Measurements from ENCODE around the gene HEMK1.

Gene HEMK1

DNA sequence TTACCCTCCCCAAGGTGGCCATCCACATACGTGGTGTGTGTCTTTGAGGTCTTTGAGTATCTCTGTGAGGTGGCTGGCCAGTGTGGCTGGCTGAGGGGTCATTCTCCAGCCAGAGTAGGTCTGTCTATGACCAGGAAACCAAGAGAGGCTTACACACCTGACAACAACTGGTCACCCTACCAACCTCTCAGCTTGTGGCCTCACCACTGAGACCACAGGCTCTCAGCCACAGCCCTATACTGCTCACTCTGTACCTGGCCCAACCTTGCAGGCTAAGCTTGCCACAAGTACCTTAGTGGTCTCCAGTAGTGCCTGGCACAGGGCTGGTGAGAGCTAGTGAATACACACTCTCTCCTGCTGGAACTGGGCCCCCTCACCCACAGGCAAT, 5.1 kb downstream of the HEMK1 start:
- no peak for DNase-seq (ENCODE audit: low read depth in 2 of 2)

DNA sequence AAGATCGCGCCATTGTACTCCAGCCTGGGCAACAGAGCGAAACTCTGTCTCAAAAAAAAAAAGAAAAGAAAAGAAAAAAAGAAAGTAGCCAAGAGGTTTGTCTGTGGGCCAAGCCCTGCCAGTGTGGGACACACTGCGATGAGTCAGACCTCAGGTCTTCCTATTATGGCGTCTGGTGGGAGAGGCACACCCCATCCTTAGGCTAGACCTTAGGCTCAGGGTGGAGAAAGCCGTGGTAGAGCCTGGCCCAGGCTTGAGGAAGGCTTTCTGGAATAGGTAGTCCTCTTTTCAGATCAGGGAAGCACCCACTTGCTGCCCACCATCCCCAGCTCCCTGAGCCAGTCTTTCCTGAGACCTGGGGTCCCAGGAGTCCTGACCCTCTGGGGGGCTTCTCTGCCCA, 6.0 kb downstream of the HEMK1 start:
- no peak for DNase-seq (ENCODE audit: low read depth in 2 of 2)

- DNase-seq (ENCODE audit: low read depth in 2 of 2) = no peak
These were observed 8.0 kb downstream of the HEMK1 start for GRCh38 chr3:50577348-50577747.

DNA sequence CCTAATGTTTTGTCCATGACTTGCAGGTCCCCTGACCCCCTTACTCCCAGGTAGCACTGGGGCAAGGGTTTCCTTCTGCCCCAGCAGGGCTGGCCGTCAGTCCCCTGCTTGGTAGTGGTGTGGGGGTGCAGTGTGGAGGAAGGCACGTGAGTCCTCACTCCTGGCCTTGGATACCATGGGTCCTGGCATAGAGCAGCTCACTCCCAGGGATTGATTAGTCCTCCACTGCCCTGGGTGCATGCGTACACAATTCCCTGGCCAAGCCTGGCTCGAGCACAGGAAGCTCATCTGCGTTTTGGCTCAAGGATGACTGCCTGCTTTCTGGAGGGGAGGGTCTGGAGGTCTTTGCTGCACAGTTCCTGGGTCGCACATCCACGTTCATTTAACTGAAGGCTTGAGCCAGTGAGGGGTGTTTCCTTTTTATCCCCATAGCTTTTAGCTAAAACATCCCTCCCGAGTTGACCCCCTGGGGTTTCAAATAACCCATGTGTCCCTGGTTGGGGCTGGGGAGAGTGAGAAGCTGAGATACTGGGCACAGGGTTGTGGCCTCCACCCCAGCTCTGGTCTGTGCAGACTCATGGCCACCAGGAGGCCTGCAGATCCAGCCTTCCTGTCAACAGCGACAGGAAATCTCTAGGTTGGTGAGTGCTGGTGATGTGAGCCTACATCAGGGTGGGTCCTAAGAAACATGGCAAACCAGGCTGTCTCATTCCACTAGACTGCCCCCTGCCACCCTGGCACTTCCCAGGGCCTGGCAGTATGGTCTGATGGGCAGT, 11.5 kb downstream of the HEMK1 start:
- DNase-seq (ENCODE audit: low read depth in 2 of 2) = no peak

DNA sequence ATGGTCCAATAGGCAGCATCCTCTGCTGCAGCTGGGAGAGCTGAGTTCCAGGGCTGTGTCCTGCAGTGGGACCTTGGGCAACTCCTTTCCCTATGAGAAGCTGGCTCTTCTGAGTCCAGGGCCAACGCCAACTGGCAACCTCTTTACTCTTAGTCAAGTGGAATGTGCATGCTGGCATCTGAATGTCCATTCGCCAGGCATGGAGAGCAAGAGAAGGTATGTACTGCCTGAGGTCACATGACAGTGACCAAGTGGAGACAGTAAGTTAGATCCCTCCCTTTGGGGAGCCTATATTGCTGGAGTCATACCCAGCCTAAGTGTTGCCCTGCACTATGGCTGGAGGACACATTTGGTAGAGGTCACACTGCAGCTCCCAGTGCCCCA, 12.1 kb downstream of the HEMK1 start:
- no peak for DNase-seq (ENCODE audit: low read depth in 2 of 2)

DNA sequence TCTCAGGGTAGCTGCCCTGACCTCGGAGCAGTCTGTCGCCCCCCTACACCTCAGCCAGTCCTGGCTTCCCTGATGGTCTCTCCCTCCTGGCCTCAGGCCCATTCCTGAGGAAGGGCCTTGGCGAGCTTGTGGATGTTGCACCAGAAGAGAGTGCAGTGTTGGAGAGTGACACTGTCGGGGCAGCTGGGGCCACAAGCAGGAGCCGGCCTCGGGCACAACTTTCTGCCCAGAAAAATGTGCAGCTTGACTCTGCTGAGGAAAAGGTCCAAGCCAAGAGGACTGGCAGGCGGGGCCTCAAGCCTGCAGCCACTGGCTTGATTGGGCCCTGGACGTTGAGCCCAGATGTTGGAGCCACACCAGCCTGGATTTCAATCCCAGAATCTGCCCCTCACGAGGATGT, 12.8 kb downstream of the HEMK1 start:
- no peak for DNase-seq (ENCODE audit: low read depth in 2 of 2)

DNA sequence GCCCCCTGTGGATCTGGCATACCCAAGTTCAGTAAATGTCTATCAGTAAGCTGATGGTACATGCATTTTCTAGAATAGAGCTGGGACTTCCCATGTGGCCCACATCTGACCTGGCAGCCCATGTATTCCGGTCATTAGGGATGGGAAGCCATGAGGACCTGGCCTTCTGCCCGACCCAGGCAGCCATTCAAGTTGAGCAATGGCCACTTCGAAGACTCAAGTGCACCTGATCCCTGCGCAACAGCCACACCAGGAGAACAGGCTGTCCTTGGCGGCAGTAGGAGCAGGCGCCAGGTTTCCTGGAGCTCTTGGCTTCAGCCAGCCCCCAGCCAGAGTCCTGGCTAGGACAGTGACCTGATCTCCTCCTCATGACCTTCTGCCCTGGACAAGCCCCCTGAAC, 14.6 kb downstream of the HEMK1 start:
- no peak for DNase-seq (ENCODE audit: low read depth in 2 of 2)

GRCh38 chr3:50584391-50584790, 15.1 kb downstream of the HEMK1 start:
- DNase-seq (ENCODE audit: low read depth in 2 of 2) = no peak

GRCh38 chr3:50585919-50586762, 16.8 kb downstream of the HEMK1 start:
- DNase-seq (ENCODE audit: low read depth in 2 of 2) = no peak

DNA sequence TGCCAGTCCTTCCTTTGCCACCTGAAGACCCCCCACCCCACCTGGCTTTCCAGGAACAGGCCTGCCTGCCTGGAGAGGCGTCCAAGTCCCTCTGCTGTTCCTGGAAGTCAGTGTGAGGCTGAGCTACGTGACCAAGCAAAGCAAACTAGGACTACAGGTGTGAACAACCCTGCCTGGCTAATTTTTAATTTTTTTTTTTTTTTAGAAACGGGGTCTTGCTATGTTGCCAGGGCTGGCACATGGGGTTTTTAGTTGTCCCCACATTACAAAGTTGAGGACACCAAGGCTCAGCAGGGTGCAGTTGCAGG, 17.4 kb downstream of the HEMK1 start:
- DNase-seq (ENCODE audit: low read depth in 2 of 2) = no peak

GRCh38 chr3:50587373-50587772, 18.1 kb downstream of the HEMK1 start:
- no peak for DNase-seq (ENCODE audit: low read depth in 2 of 2)

- DNase-seq (ENCODE audit: low read depth in 2 of 2) = peak; percentile 43 to 52
These were observed 18.8 kb downstream of the HEMK1 start for GRCh38 chr3:50587806-50588758.

- DNase-seq (ENCODE audit: low read depth in 2 of 2) = no peak
These were observed 19.6 kb downstream of the HEMK1 start for GRCh38 chr3:50588759-50589433.

DNA sequence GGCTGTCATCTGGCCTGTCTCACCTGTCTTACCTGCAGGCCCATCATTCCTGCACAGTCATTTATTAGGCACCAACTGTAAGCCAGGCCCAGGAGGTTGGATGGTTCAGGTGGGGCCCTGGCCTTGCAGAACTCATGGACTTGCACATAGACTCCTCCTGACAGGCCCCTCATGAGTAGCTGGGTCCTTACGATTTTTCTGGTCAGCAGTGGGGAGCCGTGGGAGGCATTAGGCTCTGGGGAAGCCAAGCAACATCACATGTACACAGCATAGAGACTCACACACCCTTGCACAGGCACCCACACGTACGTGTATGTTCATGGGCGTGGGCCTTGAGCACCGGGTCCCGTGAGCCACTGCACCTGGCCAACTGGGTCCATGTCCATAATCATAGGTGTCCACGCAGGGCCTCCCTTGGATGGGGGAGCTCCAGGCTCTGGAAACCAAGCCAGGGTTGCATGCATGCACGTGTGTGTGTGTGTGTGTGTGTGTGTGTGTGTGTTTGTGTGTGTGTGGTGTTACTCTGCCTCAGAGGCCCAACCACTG, 21.9 kb downstream of the HEMK1 start:
- no peak for DNase-seq (ENCODE audit: low read depth in 2 of 2)

DNA sequence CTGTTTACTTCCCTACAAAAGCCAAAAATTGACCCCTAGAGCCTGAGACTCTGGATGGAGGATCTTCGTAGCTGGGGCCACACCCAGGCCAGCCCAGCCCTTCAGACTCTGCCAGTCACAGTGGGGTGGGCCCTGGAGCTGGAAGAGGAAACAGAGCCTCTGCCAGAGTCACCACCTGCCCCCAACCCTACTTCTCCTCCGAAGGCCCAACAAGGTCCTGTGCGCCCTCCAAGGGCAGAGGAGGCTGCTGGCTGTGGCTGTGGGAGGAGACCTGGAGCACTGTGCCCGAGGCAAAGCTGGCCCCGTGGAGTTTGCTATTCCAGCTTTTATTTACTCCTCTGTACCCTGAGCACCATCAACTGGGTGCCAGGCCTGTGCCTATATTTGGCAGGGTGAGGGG, 23.2 kb downstream of the HEMK1 start:
- no peak for DNase-seq (ENCODE audit: low read depth in 2 of 2)

DNA sequence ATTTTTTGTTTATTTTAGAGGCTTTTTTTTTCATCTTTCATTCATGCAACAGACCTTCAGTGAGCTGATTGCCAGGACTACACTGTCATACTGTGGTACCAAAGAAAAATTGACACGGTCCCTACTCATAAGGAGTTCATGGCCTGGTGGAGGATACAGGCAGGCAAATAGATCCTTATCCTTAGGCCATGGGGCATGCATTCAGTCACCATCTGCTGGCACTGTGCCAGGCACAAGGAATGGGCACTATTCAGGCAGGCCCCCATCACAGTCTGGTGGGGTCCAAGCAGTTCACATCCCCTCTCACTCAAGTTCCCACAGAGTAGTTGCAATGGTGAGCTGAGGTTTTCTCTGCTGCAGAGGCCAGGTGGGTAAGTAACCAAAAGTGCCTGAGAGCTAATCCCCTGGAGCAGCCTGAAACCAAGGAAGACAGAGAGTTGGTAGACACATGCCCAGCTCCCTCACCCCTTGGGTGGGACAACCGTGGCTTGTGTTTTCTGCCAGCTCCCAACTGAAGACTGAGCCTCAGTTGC, 25.0 kb downstream of the HEMK1 start:
- DNase-seq (ENCODE audit: low read depth in 2 of 2) = no peak

DNA sequence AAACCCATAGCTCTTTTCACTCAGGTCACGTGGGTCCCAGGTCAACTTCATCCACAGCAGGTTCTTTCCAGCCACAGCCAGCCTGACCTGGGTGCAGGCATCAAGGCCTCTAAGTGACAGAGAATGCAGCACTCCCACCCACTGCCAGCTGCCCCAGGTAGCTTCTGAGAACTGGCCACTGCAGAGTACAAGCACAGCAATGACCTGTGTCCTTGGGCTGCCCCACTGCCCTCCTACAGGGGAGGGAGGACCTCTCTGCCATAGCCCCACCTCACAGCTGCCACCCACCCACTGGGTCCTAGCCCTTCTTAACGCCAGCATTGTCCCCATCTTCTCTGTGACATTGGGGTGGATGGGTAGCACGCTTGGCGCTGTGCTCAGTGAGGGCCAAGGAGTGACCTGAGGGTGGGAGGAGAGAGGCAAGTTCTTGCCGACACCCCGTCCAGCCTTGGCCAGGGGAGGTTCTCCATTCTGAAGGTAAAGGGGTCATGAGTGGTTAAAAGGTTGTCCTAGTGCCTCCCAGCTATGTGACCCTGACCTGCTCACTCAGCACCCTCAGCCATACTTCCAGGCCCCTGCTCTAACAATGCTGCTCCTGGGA, 29.9 kb downstream of the HEMK1 start:
- DNase-seq (ENCODE audit: low read depth in 2 of 2) = no peak

- DNase-seq (ENCODE audit: low read depth in 2 of 2) = no peak
These were observed 30.4 kb downstream of the HEMK1 start for GRCh38 chr3:50599716-50600118.

DNA sequence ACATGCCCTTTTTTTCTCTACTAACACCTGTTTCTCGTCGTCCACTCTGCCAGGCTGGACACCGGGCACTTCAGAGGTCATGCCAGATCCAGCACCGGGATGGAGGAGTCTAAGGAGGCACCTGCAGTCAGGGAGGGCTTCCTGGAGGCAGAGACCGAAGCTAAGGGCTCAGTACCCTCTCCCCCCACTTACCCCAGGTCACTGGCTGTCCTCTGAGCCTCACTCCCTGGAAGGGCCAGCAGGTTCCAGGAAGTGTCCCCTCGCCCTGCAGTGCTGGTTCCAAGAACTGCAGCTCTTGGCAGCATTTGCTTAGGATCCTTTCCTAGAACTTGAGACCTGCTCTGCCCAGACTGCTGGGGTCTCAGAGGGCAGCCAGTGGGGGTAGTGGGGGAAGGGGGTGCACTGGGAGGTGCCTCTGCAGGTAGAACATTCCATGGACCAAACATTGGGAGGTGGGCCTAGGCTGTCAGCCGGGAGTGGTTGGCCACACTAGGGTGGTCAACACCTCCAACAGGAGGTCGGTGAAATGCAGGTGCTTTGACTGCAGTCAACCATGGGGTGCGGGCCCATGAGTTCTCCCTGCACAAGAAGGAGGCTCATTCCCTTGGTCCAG, 30.9 kb downstream of the HEMK1 start:
- DNase-seq (ENCODE audit: low read depth in 2 of 2) = no peak
